ENCODE data around the gene SPDEF. TPM values are rescaled to one million over a fixed set of nuclear protein-coding genes. Genes with fewer than 3 reads are reported as not detected.

The SPDEF gene
- total RNA-seq, 4 donors from 2014 or later = 9.0 to 57.3 (median 31.5) TPM

GRCh38 chr6:34566830-34567546 lies 10.9 kb upstream of the SPDEF start:
- Histone ChIP-seq H3K36me3 (no peaks in the 10 kb centered on the region), H3K4me3 (no peak overlapping the region), H3K4me1 (peaks cover 0 to 11% (median 0%) of the 10 kb centered on the region in 4 donors), H3K27ac (no peak overlapping the region), H3K9me3 (no peaks in the 10 kb centered on the region), H3K27me3 (peaks cover 19% of the 10 kb centered on the region)
- no peak for TF ChIP-seq POLR2A (IDR thresholded peaks at IDR 0.05)
- no peak for TF ChIP-seq CTCF (IDR thresholded peaks at IDR 0.05)
- TF ChIP-seq EP300 (IDR thresholded peaks at IDR 0.05; ENCODE audit: low read depth) = no peak
- TF ChIP-seq POLR2AphosphoS5 (IDR thresholded peaks at IDR 0.05) = no peak
- WGBS, 2 donors (ENCODE audit: low coverage in 1 of 2) = 84 to 100% methylated on average over 1 to 14 of the region's 14 CpGs
- intact Hi-C loops (cut with DNase I; ENCODE audit: low total_unique reads) = no loop called here
- in situ Hi-C loops (cut with MboI; ENCODE audit: low pct_ligation_motif_present in 1 of 4, low pct_unique_long_range_greater_than_20kb in 1 of 4, low sequenced_read_pairs in 3 of 4) = no loop called here
- DNase-seq = no peak

GRCh38 chr6:34565722-34566137 lies 9.6 kb upstream of the SPDEF start:
- intact Hi-C loops (cut with DNase I; ENCODE audit: low total_unique reads) (no loop called here), in situ Hi-C loops (cut with MboI; ENCODE audit: low pct_ligation_motif_present in 1 of 4, low pct_unique_long_range_greater_than_20kb in 1 of 4, low sequenced_read_pairs in 3 of 4) (no loop called here)
- H3K9me3 ChIP-seq = no peaks in the 10 kb centered on the region
- 69 to 80% methylated on average over 1 to 5 of the region's 5 CpGs for WGBS, 2 donors (ENCODE audit: low coverage in 1 of 2)
- H3K27ac ChIP-seq = no peak overlapping the region
- H3K4me3 ChIP-seq = no peak overlapping the region
- peaks cover 0 to 11% (median 0%) of the 10 kb centered on the region in 4 donors for H3K4me1 ChIP-seq
- DNase-seq = no peak
- TF ChIP-seq CTCF (IDR thresholded peaks at IDR 0.05) (no peak), POLR2AphosphoS5 (IDR thresholded peaks at IDR 0.05) (no peak), EP300 (IDR thresholded peaks at IDR 0.05; ENCODE audit: low read depth) (no peak), POLR2A (IDR thresholded peaks at IDR 0.05) (no peak)
- H3K27me3 ChIP-seq = peaks cover 19% of the 10 kb centered on the region
- H3K36me3 ChIP-seq = no peaks in the 10 kb centered on the region

GRCh38 chr6:34564181-34564580 lies 8.1 kb upstream of the SPDEF start:
- intact Hi-C loops (cut with DNase I; ENCODE audit: low total_unique reads) (no loop called here), in situ Hi-C loops (cut with MboI; ENCODE audit: low pct_ligation_motif_present in 1 of 4, low pct_unique_long_range_greater_than_20kb in 1 of 4, low sequenced_read_pairs in 3 of 4) (no loop called here)
- no peak for DNase-seq
- H3K9me3 ChIP-seq = no peaks in the 10 kb centered on the region
- no peaks in the 10 kb centered on the region for H3K4me1 ChIP-seq
- 90 to 96% methylated on average over 2 to 5 of the region's 5 CpGs for WGBS, 2 donors (ENCODE audit: low coverage in 1 of 2)
- H3K4me3 ChIP-seq = no peak overlapping the region
- no peak for TF ChIP-seq EP300 (IDR thresholded peaks at IDR 0.05; ENCODE audit: low read depth)
- no peak for TF ChIP-seq POLR2AphosphoS5 (IDR thresholded peaks at IDR 0.05)
- no peak for TF ChIP-seq POLR2A (IDR thresholded peaks at IDR 0.05)
- no peak for TF ChIP-seq CTCF (IDR thresholded peaks at IDR 0.05)
- peaks cover 9% of the 10 kb centered on the region for H3K27me3 ChIP-seq
- no peak overlapping the region for H3K27ac ChIP-seq
- no peaks in the 10 kb centered on the region for H3K36me3 ChIP-seq

- TF ChIP-seq POLR2A (IDR thresholded peaks at IDR 0.05) (no peak), CTCF (IDR thresholded peaks at IDR 0.05) (no peak), POLR2AphosphoS5 (IDR thresholded peaks at IDR 0.05) (no peak), EP300 (IDR thresholded peaks at IDR 0.05; ENCODE audit: low read depth) (no peak)
- peaks cover 2% of the 10 kb centered on the region for H3K27me3 ChIP-seq
- in situ Hi-C loops (cut with MboI; ENCODE audit: low pct_ligation_motif_present in 1 of 4, low pct_unique_long_range_greater_than_20kb in 1 of 4, low sequenced_read_pairs in 3 of 4) = no loop called here
- H3K9me3 ChIP-seq = no peaks in the 10 kb centered on the region
- no peak for DNase-seq
- WGBS, 2 donors (ENCODE audit: low coverage in 1 of 2) = 54 to 65% methylated on average over 5 to 7 of the region's 7 CpGs
- no peaks in the 10 kb centered on the region for H3K4me1 ChIP-seq
- H3K36me3 ChIP-seq = no peaks in the 10 kb centered on the region
- H3K4me3 ChIP-seq = no peak overlapping the region
- intact Hi-C loops (cut with DNase I; ENCODE audit: low total_unique reads) = no loop called here
- H3K27ac ChIP-seq = no peak overlapping the region
Measured at GRCh38 chr6:34563513-34563870, 7.4 kb upstream of the SPDEF start.
